Posterior vena cava (tissue), 2 donors: ENCODE measurements around the gene F9. TPM values are rescaled to one million over a fixed set of nuclear protein-coding genes. Genes with fewer than 3 reads are reported as not detected.

Experiments used
- DNase-seq: peaks from one replicate; pipeline ENCODE4 v3.0.0-alpha.2; 2020; ENCODE audit warnings: low spot score
- intact Hi-C, 2 donors: fragments of 100-400 bp; cut with DNase I; formaldehyde crosslinking; loops; one replicate each; pipeline versions ENCODE4 v1.14.1 to v1.14.2; 2022 to 2023
- total RNA-seq, 2 donors: library from RNA; stranded (reverse); fragmentation: NEBNext Ultra II Directional; extraction: Animal tissue kit (Norgen Biotek cat#: 25700); gene quantifications; one replicate each; pipeline ENCODE4 v1.2.1, GENCODE V29; 2021
- donor health status: DM: yes; HTN: yes; CAD: no.
- donor health status: DM: yes; HTN: yes; CAD: no.

The F9 gene
- total RNA-seq, 2 donors from 2014 or later: not detected

- intact Hi-C loops: no loop called here
- no peak for DNase-seq
Measured at GRCh38 chrX:139581068-139581467, 50.5 kb downstream of the F9 start.

- intact Hi-C loops: no loop called here
- DNase-seq: no peak
Measured at GRCh38 chrX:139585613-139586012, 55.1 kb downstream of the F9 start.

GRCh38 chrX:139596068-139596467, 65.5 kb downstream of the F9 start:
- intact Hi-C loops: no loop called here
- no peak for DNase-seq

- no peak for DNase-seq
- intact Hi-C loops: no loop called here
Measured at GRCh38 chrX:139600105-139600504, 69.6 kb downstream of the F9 start.

Other genes with a start within 250 kb of the F9 start
- gene MCF2, start 177.4 kb downstream of the F9 start, total RNA-seq: under 1 TPM; 0.33 to 0.37 TPM